OCI-LY1 (cell line): ENCODE results near the gene GNB5.

ENCODE experiments used
- H2AFZ ChIP-seq: fragments of 200-600 bp; sonication (generic), shearing (Covaris generic); 2 replicates; pipeline ENCODE4 v1.6.0; 2014; ENCODE audit warnings: antibody characterized with exemption, mild to moderate bottlenecking, low read length
- H3F3A ChIP-seq: fragments of 200-600 bp; sonication (generic), shearing (Covaris generic); 2 replicates; pipeline ENCODE4 v1.6.0; 2014; ENCODE audit warnings: mild to moderate bottlenecking, antibody characterized with exemption, low read length, moderate library complexity; ENCODE audit not compliant: insufficient read depth
- H3K27ac ChIP-seq: fragments of 200-600 bp; sonication (generic); 2 replicates; pipeline ENCODE4 v1.5.1; 2014; ENCODE audit warnings: low read length, mixed run types, mild to moderate bottlenecking, low read depth; ENCODE audit not compliant: poor library complexity, severe bottlenecking
- H3K27me3 ChIP-seq: fragments of 200-600 bp; sonication (generic); 2 replicates; pipeline ENCODE4 v1.6.0; 2014; ENCODE audit warnings: antibody characterized with exemption, mild to moderate bottlenecking, low read length, moderate library complexity; ENCODE audit not compliant: insufficient read depth
- H3K36me3 ChIP-seq: fragments of 200-600 bp; sonication (generic); 2 replicates; pipeline ENCODE4 v1.6.1; 2014; ENCODE audit warnings: mild to moderate bottlenecking, antibody characterized with exemption, low read length, moderate library complexity, mixed read lengths; ENCODE audit not compliant: insufficient read depth
- H3K4me1 ChIP-seq: fragments of 200-600 bp; sonication (generic); 2 replicates; pipeline ENCODE4 v1.5.1; 2014; ENCODE audit warnings: mild to moderate bottlenecking, low read length, moderate library complexity; ENCODE audit not compliant: insufficient read depth, severe bottlenecking
- H3K4me2 ChIP-seq: fragments of 200-600 bp; sonication (generic), shearing (Covaris generic); 2 replicates; pipeline ENCODE4 v1.6.1; 2014; ENCODE audit warnings: low read length
- H3K4me3 ChIP-seq: fragments of 200-600 bp; sonication (generic); 2 replicates; pipeline ENCODE4 v1.5.1; 2014; ENCODE audit warnings: low read length, low read depth, mild to moderate bottlenecking, mixed read lengths; ENCODE audit not compliant: poor library complexity, severe bottlenecking
- H3K79me2 ChIP-seq: fragments of 200-600 bp; shearing (Covaris generic); 2 replicates; pipeline ENCODE4 v1.6.1; 2016; ENCODE audit warnings: mixed run types, low read length, mixed read lengths; ENCODE audit not compliant: insufficient read depth
- H3K9ac ChIP-seq: fragments of 200-600 bp; sonication (generic), shearing (Covaris generic); 2 replicates; pipeline ENCODE4 v1.6.1; 2014; ENCODE audit warnings: mild to moderate bottlenecking, low read length, mixed read lengths
- H3K9me2 ChIP-seq: fragments of 200-600 bp; sonication (generic), shearing (Covaris generic); 2 replicates; pipeline ENCODE4 v1.6.1; 2014; ENCODE audit warnings: low read depth, mild to moderate bottlenecking, low read length, mixed read lengths
- H3K9me3 ChIP-seq: fragments of 200-600 bp; shearing (Covaris generic); 2 replicates; pipeline ENCODE4 v1.6.1; 2014; ENCODE audit warnings: low read length, mixed read lengths
- H4K20me1 ChIP-seq: fragments of 200-600 bp; sonication (generic), shearing (Covaris generic); 2 replicates; pipeline ENCODE4 v1.6.0; 2016; ENCODE audit warnings: mild to moderate bottlenecking, low read length; ENCODE audit not compliant: insufficient read depth
- EZH2 ChIP-seq: fragments of 200-600 bp; sonication (generic), shearing (Covaris generic); IDR thresholded peaks from 2 replicates; pipeline ENCODE4 v1.8.0; 2017; ENCODE audit warnings: borderline replicate concordance, mixed run types, mild to moderate bottlenecking, antibody characterized with exemption, low read length, moderate library complexity, mixed read lengths
- TF ChIP-seq, protein P1 (sequence below): fragments of 200-600 bp; sonication (generic), shearing (Covaris generic); IDR thresholded peaks from 2 replicates; pipeline ENCODE4 v1.5.1; 2017; ENCODE audit warnings: mild to moderate bottlenecking, antibody characterized with exemption, low read length, moderate library complexity, mixed read lengths

Gene GNB5

DNA sequence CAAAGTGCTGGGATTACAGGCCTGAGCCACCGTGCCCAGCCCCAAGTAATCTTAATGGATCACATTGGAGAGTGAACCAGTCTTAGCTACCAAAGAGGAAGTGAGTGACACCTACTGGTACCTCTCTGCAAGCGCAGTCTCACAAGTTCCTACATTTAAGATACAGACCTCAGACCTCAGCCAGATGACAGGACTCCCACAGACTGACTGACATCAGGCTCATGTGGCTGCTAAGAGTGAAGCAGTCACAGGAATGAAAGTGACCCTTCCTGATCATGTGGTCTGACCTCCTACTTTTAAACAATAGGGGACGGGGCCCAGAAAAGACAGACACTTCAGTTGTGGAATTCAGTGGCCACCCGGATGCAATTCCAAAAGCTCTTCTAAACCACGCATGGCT, 36.3 kb upstream of the GNB5 start:
- Histone ChIP-seq H3K79me2 (peaks cover 1% of the 10 kb centered on the region; the same call in 1 of the 2 replicates), H3K9ac (no peak overlapping the region)

GRCh38 chr15:52225230-52225629, 34.0 kb upstream of the GNB5 start:
- TF ChIP-seq, protein P1, sequence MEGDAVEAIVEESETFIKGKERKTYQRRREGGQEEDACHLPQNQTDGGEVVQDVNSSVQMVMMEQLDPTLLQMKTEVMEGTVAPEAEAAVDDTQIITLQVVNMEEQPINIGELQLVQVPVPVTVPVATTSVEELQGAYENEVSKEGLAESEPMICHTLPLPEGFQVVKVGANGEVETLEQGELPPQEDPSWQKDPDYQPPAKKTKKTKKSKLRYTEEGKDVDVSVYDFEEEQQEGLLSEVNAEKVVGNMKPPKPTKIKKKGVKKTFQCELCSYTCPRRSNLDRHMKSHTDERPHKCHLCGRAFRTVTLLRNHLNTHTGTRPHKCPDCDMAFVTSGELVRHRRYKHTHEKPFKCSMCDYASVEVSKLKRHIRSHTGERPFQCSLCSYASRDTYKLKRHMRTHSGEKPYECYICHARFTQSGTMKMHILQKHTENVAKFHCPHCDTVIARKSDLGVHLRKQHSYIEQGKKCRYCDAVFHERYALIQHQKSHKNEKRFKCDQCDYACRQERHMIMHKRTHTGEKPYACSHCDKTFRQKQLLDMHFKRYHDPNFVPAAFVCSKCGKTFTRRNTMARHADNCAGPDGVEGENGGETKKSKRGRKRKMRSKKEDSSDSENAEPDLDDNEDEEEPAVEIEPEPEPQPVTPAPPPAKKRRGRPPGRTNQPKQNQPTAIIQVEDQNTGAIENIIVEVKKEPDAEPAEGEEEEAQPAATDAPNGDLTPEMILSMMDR, result no peak
- no peak for TF ChIP-seq EZH2
- no peaks in the 10 kb centered on the region for H3K27me3 ChIP-seq
- H4K20me1 ChIP-seq, result no peaks in the 10 kb centered on the region
- H3K4me3 ChIP-seq, result peak overlapping the region; percentile 73
- H3K9me3 ChIP-seq, result no peaks in the 10 kb centered on the region
- peaks cover 11% of the 10 kb centered on the region; the same call in 1 of the 2 replicates for H3K79me2 ChIP-seq
- no peaks in the 10 kb centered on the region for H3F3A ChIP-seq
- H3K27ac ChIP-seq, result peak overlapping the region; percentile 97
- no peak overlapping the region for H2AFZ ChIP-seq
- H3K4me1 ChIP-seq, result peaks cover 89% of the 10 kb centered on the region
- no peaks in the 10 kb centered on the region; the same call in 1 of the 2 replicates for H3K36me3 ChIP-seq
- no peaks in the 10 kb centered on the region for H3K9me2 ChIP-seq
- H3K4me2 ChIP-seq, result peak overlapping the region; percentile 85
- H3K9ac ChIP-seq, result peak overlapping the region; percentile 93; the same call in 1 of the 2 replicates

More for the DNA sequence above, 36.3 kb upstream of the GNB5 start:
- Histone ChIP-seq H3K36me3 (no peaks in the 10 kb centered on the region; the same call in 1 of the 2 replicates), H3K9me2 (no peaks in the 10 kb centered on the region), H3K4me1 (peaks cover 84% of the 10 kb centered on the region), H3K9me3 (no peaks in the 10 kb centered on the region), H3K27ac (peak overlapping the region; percentile 48), H2AFZ (no peak overlapping the region), H3F3A (peaks cover 4% of the 10 kb centered on the region; the same call in 1 of the 2 replicates), H4K20me1 (no peaks in the 10 kb centered on the region), H3K4me3 (no peak overlapping the region), H3K27me3 (no peaks in the 10 kb centered on the region), H3K4me2 (no peak overlapping the region)
- TF ChIP-seq EZH2, result no peak
- TF ChIP-seq, protein P1, result peak; percentile 78

GRCh38 chr15:52224211-52224610, 33.0 kb upstream of the GNB5 start:
- Histone ChIP-seq H3K27me3 (no peaks in the 10 kb centered on the region), H3K36me3 (no peaks in the 10 kb centered on the region; the same call in 1 of the 2 replicates), H3K4me2 (peak overlapping the region; percentile 85), H3K9me2 (no peaks in the 10 kb centered on the region), H4K20me1 (no peaks in the 10 kb centered on the region), H2AFZ (no peak overlapping the region), H3K79me2 (peaks cover 11% of the 10 kb centered on the region; the same call in 1 of the 2 replicates), H3K4me3 (peak overlapping the region; percentile 73), H3K9me3 (no peaks in the 10 kb centered on the region), H3K9ac (peak overlapping the region; percentile 93), H3K4me1 (peaks cover 89% of the 10 kb centered on the region), H3K27ac (peak overlapping the region; percentile 97), H3F3A (no peaks in the 10 kb centered on the region)
- TF ChIP-seq, protein P1, result no peak
- TF ChIP-seq EZH2, result no peak
